NCI-H1436 (cell line): ENCODE results near the gene PRR7.
"Not testable (repeated sequence)": the region's sequence is repeated elsewhere in the genome, so short reads cannot be mapped to it uniquely, and the experiment has no call there.

Experiments used
- DNase-seq: peaks from one replicate; lab custom pipeline; 2025; lab: John Stamatoyannopoulos, UW

The PRR7 gene

DNA sequence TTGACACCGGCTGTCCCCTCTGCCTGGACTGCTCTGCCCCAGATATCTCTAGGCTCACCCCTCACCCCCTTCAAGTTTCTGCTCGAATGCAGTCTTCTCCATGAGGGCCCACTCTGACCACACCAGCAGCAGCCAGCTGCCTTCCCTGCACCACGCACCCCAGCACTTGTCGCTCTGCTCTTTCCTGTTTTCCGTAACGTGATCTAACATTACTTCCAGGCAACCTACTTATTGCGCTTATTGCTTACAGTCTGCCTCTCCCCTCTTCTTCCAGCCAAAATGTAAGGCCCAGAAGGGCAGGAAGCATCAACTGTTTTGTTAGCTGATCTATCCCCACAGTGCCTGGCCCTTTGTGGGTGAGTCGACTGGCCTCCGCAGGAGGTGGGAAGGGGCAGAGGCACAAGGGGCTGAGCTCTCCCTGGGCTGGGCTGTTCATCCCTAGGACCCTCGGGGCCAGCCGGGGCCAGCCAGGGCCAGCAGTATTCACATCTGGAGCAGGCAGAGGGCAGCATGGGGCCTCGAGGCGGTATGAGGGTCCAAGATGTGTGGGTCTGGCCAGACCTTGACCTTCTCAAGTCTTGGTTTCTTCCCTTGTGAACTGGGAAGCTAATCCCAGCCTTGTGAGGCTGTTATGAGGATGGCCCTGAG is 38.4 kb downstream of the PRR7 start:
- DNase-seq = no peak

DNA sequence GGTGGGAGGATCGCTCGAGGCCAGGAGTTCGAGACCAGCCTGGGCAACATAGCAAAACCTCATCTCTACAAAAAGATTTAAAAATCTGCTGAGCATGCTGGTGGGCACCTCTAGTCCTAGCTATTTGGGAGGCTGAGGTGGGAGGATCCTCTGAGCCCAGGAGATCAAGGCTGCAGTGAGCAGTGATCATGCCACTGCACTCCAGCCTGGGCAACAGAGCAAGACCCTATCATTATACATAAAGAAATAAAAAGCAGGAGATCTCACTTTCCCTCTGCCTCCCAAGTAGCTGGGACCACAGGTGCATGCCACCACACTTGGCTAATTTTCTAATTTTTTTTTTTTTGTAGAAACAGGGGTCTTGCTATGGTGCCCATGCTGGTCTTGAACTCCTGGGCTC is 39.1 kb downstream of the PRR7 start:
- DNase-seq = not testable (repeated sequence)

DNA sequence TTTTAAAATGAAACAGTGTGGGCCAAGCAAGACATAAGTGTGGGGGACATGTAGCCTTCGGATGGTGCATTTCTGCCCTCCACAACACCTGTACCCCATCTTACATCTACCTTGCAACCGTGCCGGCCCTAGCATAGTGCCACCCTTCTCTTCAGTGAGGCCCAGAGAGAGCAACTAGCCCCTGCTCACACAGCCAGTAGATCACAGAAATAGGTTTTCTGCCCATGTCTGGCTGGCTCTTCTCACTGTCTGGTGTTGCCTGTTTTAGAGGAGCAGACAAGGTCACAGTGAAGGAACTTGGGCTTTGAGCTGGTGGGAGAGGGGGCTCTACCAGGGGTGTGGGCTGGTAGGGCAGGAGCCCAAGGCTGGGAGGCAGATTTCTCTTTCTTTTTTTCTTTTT is 39.6 kb downstream of the PRR7 start:
- DNase-seq = no peak

DNA sequence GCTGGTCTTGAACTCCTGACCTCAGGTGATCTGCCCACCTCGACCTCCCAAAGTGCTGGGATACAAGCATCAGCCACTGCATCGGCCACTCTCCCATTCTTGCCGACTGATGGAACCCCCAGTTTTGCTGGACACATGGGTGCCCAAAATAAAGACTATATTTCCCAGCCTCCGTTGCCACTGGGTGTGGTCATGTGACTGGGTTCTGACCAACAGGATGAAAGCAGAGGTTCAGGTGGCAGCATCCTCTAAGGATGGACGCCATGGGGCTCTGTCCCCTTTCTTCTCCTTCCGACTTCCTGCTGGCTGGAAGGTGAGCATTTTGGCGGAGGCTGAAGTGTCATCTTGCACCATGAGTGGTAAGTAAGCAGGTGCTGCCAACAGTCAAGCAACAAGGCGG is 40.5 kb downstream of the PRR7 start:
- no peak for DNase-seq

DNA sequence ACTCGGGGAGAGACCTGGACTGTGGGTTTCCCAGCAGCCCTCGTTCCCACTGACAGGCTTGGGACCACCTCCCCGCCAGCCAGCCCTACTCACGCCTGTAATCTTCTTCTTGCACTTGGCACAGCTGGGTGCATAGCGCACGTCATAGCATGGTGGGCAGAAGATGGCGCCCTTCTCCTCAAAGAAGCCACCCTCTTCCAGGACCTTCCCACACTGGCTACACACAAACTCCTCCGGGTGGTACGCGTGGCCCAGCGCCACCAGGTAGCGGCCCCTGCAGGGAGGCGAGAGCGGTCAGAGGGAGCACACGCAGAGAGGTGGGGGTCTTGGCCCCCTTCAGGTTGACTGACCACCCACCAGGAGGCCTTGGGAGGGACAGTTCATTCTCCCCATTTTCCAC is 41.4 kb downstream of the PRR7 start:
- DNase-seq = no peak

DNA sequence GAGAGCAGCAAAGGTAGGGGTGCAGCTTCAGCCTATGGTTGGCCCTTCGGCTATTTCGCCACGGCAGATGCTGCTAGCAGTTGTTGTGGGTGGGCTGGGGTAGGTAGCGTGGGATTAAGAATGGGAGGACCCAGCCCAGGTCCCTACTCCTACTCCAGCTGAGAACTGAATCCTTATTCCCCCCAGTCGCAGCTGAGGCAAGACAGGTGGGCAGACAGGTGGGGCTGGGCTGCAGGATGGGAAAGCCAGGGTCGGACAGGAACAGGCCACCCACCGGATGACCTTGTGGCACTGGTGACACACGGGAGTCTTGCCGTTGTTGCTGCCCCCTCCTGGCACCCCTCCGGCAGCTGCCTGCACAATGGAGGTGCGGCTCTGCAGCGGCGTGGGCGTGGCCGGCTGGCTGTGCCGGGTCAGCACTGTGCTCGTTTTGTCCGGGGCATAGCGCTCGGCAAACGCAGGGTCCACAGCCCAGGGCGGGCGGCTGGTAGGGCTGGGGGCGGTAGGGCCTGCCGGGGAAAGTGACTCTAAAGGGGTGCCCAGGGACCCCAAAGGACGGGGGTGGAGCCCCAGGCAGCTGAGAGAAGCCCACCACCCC is 42.6 kb downstream of the PRR7 start:
- no peak for DNase-seq

DNA sequence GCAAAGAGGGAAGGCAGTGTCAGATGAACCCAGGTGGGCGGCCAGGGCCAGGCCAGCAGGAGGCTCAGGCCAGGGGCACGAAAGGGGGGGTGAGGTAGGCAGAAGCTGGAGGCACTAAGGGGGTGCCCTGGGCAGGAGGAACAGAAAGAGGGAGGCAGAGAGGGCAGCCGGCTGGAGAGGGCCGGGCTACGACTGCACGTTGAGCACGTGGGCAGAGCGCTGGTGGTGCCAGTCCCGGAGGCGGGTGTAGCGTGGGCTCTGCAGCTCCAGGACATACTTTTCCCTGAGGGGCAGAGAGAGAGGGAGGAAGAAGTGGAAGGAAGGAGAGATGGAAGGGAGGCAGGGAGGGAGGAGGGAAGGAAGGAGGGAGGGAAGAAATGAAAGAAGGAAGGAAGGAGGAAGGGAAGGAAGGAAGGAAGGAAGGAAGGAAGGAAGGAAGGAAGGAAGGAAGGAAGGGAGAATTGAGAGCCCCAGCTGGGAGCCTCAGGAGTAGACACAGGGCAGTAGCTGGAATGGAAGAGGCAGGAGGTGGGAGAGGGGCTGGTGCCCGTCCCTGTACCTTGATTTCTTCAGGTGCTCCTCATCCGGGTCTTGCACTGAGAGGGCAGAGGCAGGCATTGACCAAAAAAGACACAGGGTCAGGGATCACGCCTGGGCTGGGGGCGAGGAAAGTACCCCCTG is 43.8 kb downstream of the PRR7 start:
- DNase-seq = no peak

DNA sequence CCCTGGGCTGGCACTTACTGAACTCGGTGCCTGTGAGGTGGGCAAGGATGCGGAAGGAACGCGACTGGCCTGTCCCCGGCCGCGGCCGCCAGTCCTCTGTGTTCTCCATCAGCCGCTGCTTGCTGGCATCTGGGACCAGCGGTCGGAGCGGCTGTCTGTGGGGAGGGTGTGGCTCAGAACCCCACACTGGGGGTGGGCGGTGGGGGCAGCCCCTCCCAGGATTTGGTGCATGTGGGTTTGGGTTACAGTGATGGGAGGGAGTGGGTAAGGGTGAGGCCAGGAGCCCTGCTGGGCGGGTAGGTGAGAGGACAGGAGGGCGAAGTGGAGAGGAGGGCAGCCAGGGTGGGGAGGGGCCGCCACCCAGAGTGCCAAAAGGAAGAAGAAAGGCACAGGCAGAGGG is 44.4 kb downstream of the PRR7 start:
- DNase-seq = no peak

DNA sequence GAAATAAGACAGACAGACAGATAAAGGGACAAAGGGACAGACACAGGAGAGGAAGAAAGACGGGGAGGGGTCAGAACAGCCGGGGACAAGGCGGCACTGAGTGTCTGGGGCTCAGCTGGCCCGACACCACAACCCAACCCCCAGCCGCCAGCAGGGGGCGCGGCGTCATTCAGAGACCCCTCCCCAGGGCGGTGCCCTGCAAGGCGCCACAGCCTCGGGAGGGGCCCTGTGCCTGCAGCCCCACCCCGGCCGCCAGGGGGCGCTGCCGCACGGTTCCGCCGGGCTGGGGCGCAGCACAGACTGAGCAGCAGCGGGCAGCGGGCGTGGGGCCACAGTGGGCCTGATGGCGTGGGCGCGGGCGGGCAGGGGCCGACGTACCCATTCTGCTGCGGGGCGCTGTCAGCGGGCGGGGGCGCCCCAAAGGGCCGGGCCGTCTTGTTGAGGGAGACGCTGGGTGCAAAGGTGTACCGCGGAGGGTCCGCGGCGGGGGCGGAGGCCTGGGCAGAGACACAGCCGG is 44.9 kb downstream of the PRR7 start:
- no peak for DNase-seq

DNA sequence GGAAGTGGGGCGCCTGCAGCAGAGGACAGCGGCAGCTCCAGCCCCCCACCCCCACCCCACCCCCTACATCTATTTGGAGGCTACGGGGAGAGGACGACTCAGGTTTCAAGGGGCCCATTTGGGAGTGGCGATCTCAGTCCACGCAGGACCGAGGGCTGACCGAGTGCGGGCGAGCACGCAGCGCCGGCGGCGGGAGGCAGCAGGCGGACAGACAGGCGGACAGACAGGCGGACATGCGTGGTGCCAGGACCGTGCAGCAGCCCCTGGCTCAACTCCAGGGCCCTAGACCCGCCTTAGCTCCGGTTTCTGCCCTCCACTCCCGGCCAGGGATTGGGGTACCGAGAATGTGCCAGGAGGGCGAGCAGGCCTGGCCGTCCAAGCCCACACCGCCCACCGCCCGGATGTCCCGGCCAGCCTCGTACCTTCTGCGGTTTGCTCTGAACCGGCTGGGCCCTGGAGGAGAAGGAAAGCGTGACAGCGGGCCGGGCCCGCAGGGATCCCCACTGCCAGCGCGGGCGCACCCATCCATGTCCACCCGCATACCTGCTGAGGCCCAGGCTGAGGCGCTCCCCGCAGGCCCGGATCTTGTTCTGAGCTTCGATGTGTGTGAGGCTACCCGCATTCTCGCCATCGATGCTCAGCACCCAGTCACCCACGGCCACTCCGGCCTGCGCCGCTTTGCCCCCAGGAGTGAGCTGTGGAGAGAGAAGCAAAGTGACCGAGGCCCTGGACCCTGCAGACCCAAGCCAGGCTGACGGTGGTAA is 45.6 kb downstream of the PRR7 start:
- DNase-seq = no peak

DNA sequence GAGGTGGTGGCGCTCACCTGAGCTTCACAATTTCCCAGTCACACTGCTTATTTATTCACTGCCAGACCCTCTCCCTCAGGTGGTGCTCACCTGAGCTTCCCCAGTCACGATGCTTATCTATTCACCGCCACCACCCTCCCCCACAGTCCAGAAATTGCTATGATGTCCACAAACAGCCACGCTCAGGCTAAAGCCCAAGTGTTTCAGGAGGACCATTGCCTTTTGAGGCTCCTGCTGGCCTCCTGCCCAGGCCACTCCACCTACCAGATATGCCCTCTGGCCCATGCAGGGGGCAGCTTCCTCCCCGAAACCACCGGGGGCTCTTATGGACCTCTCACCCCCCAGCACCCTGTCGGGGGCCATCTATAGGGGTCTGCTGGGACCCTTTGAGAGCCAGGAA is 46.2 kb downstream of the PRR7 start:
- no peak for DNase-seq

GRCh38 chr5:177493795-177494345 is 47.3 kb downstream of the PRR7 start:
- DNase-seq = no peak

- DNase-seq = no peak
Observed at GRCh38 chr5:177494346-177495195, 48.0 kb downstream of the PRR7 start.

DNA sequence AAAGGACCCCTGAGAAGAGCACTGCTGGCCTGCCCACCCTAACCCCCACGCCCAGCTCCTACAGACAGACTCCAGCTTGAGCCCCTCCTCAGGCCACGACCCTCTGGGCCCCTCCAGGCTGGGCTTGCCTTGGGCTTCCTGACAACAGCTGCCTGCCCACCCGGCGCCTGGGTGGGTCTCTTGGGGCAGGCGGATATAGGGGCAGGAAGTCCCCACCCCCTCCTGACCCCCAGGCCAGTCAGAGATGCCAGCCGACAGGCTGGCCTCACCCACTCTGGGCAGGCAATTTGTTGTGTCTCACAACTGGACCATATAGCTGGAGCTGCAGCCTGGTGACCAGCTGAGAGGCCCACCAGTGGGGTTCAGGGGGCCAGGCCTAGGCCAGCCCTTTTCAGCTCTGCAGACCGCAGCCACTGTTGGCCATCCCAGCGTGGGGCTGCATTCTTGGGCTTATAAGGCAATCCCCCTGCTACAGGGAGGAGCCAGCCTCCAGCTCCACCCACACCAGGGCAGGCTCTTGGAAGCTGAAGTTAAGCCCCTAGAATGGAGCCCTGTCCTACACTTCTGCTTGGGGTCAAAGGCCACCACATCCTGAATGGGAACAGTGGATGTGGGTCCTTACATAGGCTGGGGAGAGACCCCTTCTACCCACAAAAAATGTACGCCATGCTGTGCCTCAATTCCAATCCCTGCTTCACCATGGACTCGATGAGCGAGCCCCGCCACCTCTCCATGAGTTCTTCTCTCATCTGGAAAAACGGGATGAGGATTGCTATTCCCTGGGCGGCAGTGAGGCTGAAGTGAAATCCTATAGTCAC is 48.8 kb downstream of the PRR7 start:
- no peak for DNase-seq

DNA sequence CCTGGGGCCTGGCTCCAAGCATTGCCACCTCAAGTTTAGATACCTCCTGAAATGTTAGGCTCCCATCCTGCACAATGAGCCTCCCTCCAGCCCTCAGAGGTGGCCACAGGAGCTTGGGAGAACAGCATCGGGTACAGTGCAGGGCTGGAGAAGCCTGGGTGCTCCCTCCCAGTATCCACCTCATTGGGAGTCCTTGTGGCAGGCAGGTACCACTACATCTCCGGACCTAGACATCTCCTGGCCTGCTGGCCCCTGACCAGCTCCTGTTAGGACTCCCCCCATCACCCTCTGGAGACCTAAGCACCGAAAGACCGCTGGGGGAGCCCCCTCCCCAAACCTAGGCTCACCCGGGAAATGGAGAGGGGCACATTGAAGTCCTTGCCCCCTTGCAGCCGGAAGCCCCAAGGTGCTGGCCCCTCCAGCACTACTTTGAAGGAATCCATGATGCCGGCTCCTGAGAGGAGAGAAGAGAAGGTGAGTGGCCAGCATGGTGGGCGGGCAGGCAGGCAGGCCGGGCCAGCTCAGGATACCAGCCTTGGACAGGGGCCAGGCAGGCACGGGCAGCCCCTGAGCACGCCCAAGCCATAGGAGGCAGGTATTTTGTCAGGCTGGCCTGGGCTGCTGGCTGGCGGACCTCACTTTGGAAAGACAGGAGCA is 49.6 kb downstream of the PRR7 start:
- no peak for DNase-seq

DNA sequence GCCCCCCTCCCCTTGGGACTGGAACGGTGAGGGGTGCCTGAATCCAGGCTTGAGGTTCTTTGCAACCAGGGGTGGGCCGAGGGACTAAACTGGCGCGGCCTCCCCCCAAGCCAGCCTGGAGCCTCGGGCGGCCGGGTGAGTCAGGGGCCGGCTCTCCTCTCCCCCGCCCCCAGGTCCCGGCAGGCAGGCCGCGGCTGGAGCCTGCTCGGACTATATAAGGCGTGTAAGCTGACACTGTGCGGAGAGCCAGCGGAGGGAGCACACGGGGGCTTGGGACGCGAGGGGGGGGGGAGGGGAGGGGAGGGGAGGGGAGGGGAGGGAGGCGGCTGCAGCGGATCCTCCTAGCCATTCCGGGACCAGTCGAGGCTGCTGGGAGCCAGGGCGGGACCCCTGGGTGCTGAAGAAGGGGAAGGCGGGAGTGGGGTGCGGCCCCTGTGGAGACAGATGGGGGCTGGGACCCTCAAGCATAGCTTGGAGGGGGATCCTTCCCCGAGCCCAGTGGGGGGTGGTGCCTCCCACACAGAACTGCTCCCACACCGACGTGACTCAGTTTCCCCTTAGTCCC is 50.2 kb downstream of the PRR7 start:
- peak; percentile 16 for DNase-seq

- DNase-seq = peak; percentile 80
Observed at GRCh38 chr5:177497292-177498012, 50.8 kb downstream of the PRR7 start, which contains the start of gene PDLIM7. PDLIM7 (minus strand) TSS chr5:177497604; CDS start chr5:177496512, 1,092 bp downstream.

- no peak for DNase-seq
Observed at GRCh38 chr5:177498013-177498787, 51.6 kb downstream of the PRR7 start.
